Vagina (tissue), 2 donors: ENCODE measurements around the gene ADAT1.

Source experiments
- POLR2AphosphoS5 ChIP-seq, 2 donors: sonication (generic); formaldehyde crosslinking; IDR thresholded peaks; one replicate each; pipeline ENCODE4 v1.9.0; 2017; ENCODE audit warnings: antibody characterized with exemption in 2 of 2, mild to moderate bottlenecking in 2 of 2, low read depth in 1 of 2; ENCODE audit not compliant: insufficient read depth in 1 of 2
- TF ChIP-seq, protein P1 (sequence below), 3 experiments: fragments of 450-650 bp in 2 of 3; fragments of 200-600 bp in 1 of 3; sonication (generic) in 1 of 3; IDR thresholded peaks; one replicate each; pipeline ENCODE4 v1.5.1; 2017 to 2019; ENCODE audit warnings: antibody characterized with exemption in 3 of 3, mild to moderate bottlenecking in 2 of 3, moderate library complexity in 2 of 3

DNA sequence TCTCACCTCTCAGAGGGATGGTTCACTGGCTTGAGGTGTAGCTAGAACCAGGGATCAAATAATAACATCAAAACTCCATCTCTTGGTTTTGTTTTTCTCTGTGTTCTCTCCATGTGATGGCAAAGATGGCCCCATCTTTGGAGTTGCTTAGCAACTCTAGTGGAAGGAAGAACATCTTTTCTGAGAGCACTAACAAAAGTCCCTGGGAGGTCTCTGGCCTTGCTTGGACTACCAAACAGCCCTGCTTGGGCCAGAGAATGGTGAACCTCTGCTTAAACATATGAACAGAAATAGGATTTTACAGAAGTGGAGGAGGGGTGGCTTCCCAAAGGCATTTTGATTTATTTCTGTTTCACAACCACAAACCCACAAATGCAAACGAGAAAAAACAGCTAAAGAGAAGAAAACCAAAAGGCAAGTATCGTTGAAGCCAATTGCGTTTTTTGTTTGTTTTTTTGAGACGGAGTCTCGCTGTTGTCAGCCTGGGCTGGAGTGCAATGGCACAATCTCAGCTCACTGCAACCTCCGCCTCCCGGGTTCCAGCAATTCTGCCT lies 43.7 kb downstream of the ADAT1 start:
- TF ChIP-seq, protein P1, sequence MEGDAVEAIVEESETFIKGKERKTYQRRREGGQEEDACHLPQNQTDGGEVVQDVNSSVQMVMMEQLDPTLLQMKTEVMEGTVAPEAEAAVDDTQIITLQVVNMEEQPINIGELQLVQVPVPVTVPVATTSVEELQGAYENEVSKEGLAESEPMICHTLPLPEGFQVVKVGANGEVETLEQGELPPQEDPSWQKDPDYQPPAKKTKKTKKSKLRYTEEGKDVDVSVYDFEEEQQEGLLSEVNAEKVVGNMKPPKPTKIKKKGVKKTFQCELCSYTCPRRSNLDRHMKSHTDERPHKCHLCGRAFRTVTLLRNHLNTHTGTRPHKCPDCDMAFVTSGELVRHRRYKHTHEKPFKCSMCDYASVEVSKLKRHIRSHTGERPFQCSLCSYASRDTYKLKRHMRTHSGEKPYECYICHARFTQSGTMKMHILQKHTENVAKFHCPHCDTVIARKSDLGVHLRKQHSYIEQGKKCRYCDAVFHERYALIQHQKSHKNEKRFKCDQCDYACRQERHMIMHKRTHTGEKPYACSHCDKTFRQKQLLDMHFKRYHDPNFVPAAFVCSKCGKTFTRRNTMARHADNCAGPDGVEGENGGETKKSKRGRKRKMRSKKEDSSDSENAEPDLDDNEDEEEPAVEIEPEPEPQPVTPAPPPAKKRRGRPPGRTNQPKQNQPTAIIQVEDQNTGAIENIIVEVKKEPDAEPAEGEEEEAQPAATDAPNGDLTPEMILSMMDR (IDR thresholded peaks at IDR 0.05): no peak
- no peak for TF ChIP-seq POLR2AphosphoS5 (IDR thresholded peaks at IDR 0.05; ENCODE audit: insufficient read depth in 1 of 2, low read depth in 1 of 2)
